Ovary (tissue), 3 donors: ENCODE data around the gene MYO1E.

Experiments
- POLR2A ChIP-seq: fragments of 450-650 bp; IDR thresholded peaks from one replicate; pipeline ENCODE4 v1.6.1; 2017; ENCODE audit warnings: antibody characterized with exemption, mild to moderate bottlenecking, moderate library complexity
- TF ChIP-seq, protein P1 (sequence below), 3 donors: fragments of 450-650 bp in 2 of 3; fragments of 200-600 bp in 1 of 3; IDR thresholded peaks; one replicate each; pipeline versions ENCODE4 v1.5.1 to v1.8.0; 2016 to 2022; ENCODE audit warnings: antibody characterized with exemption in 3 of 3, mild to moderate bottlenecking in 1 of 3
- donor health status: DM: no; HTN: no; CAD: no.

- TF ChIP-seq, protein P1, sequence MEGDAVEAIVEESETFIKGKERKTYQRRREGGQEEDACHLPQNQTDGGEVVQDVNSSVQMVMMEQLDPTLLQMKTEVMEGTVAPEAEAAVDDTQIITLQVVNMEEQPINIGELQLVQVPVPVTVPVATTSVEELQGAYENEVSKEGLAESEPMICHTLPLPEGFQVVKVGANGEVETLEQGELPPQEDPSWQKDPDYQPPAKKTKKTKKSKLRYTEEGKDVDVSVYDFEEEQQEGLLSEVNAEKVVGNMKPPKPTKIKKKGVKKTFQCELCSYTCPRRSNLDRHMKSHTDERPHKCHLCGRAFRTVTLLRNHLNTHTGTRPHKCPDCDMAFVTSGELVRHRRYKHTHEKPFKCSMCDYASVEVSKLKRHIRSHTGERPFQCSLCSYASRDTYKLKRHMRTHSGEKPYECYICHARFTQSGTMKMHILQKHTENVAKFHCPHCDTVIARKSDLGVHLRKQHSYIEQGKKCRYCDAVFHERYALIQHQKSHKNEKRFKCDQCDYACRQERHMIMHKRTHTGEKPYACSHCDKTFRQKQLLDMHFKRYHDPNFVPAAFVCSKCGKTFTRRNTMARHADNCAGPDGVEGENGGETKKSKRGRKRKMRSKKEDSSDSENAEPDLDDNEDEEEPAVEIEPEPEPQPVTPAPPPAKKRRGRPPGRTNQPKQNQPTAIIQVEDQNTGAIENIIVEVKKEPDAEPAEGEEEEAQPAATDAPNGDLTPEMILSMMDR (IDR thresholded peaks at IDR 0.05), result no peak
- TF ChIP-seq POLR2A, result no peak
These were observed 172.1 kb downstream of the MYO1E start for GRCh38 chr15:59200560-59200959.
